OCI-M2 (cell line): ENCODE results near the gene UHMK1.
"Not testable (repeated sequence)": the region's sequence is repeated elsewhere in the genome, so short reads cannot be mapped to it uniquely, and the experiment has no call there.

Experiments
- DNase-seq: peaks from one replicate; lab custom pipeline; 2025; ENCODE audit not compliant: unreplicated experiment; lab: John Stamatoyannopoulos, UW

The UHMK1 gene

DNA sequence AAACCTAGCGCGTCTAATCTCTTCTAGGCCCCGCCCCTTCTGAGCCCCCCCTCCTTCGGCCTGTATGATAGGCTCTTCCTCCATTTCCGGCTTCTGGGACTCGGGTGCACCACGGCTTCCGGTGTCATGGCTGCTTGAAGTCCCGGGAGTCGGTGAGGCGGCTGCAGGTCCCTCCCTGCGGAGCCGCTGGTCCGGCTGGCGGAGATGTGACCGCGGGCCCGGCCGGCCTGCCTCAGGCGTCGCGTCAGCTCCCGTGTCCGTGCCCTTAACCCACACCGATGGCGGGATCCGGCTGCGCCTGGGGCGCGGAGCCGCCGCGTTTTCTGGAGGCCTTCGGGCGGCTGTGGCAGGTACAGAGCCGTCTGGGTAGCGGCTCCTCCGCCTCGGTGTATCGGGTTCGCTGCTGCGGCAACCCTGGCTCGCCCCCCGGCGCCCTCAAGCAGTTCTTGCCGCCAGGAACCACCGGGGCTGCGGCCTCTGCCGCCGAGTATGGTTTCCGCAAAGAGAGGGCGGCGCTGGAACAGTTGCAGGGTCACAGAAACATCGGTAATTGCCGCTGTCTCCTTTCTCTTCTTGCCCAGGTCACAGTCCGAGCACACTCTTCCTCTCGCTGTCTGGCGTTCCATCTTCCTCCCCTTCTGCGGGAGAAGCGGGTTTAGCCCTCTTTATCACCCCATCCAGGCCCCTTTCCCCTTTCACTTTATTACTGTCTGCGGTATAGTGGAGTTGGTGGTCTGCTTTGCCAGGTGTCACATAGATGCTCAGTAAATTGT lies at the start of gene UHMK1:
UHMK1 (plus strand) TSS at position 96 of the 773 bp plus-strand sequence; CDS start at position 279, 183 bp downstream.
- DNase-seq, result no peak

DNA sequence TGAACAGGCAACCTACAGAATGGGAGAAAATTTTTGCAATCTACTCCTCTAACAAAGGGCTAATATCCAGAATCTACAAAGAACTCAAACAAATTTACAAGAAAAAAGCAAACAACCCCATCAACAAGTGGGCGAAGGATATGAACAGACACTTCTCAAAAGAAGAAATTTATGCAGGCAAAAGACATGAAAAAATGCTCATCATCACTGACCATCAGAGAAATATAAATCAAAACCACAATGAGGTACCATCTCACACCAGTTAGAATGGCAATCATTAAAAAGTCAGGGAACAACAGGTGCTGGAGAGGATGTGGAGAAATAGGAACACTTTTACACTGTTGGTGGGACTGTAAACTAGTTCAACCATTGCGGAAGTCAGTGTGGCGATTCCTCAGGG lies 43.3 kb upstream of the UHMK1 start:
- not testable (repeated sequence) for DNase-seq

- no peak for DNase-seq
These were observed 41.3 kb upstream of the UHMK1 start for GRCh38 chr1:162456323-162456722.

DNA sequence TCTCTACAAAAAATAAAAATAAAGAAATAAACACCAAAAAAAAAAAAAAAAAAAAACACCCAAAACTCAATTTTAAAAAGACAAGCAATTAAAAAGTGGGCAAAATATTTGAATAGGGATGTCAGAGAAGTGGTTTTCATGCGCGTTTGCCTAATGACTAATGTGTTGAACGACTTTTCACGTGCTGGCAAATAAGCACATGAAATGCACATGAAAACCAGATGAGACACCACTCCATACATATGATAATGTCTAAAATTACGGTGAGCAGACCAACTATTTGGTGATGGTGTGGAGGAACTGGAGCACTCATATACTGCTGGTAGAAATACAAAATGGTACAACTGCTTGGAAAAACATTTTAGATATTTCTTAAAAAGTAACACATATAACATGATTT lies 39.4 kb upstream of the UHMK1 start:
- DNase-seq, result no peak

DNA sequence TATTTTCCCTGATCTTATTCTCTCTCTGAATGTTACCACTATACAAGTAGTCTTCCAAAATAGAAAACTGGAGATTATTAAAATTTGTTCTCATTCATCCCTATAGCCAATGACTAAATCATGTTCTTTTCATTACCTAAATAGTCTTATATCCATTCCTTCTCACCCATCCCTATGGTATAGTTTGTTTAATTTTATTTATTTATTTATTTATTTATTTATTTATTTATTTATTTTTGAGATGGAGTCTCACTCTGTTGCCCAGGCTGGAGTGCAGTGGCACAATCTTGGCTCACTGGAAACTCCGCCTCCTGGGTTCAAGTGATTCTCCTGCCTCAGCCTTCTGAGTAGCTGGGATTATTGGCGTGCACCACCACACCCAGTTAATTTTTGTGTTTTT lies 35.2 kb upstream of the UHMK1 start:
- DNase-seq, result not testable (repeated sequence)

- no peak for DNase-seq
These were observed 34.6 kb upstream of the UHMK1 start for GRCh38 chr1:162463021-162463420.

- no peak for DNase-seq
These were observed 30.8 kb upstream of the UHMK1 start for GRCh38 chr1:162466797-162467196.

GRCh38 chr1:162470216-162470615 lies 27.4 kb upstream of the UHMK1 start:
- no peak for DNase-seq

GRCh38 chr1:162471290-162471853 lies 26.2 kb upstream of the UHMK1 start:
- DNase-seq, result no peak

DNA sequence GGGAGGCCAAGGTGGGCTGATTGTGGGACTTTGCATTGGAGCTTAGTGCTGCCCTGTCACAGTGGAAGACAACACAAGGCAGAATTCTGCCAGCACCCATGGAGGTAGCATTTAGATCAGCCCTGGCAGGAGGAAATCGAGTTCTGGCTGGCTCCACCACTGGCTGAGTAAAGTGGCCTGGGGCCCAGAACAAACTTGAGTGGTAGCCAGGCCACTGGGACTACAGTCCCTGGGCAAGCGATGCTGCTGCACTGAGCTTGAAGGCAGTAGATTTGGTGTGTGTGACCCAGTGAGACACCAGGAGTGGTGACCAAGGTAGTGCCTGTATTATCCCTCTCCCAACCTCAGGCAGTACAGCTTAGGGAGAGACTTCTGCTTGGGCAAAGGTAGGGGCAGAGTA lies 22.5 kb upstream of the UHMK1 start:
- DNase-seq, result no peak

DNA sequence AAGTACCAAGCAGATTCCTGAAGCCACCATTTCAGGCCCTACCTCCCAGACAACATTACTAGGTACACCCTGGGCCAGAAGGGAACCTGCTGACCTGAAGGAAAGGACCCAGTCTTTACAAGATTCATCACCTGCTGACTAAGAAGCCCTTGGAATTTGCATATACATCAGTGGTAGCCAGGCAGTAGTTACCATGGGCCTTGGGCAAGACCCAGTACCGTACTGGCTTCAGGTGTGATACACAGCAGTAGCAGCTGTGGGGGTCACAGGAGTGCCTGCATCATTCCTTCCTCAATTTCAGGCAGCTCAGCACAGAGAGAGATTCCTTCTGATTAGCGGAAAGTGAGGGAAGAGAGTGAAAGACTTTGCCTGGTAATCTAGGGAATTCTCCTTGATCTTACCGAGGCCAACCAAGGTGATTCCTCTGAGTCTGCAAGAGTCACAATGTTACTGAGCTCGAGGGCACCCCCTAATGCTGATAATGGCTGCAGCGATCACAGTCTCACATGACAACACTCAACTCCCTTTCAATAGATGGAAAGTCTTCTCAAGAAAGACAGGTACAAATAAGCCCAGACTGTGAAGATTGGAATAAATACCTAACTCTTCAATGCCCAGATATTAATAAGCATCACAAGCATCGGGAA lies 22.0 kb upstream of the UHMK1 start:
- DNase-seq, result no peak

DNA sequence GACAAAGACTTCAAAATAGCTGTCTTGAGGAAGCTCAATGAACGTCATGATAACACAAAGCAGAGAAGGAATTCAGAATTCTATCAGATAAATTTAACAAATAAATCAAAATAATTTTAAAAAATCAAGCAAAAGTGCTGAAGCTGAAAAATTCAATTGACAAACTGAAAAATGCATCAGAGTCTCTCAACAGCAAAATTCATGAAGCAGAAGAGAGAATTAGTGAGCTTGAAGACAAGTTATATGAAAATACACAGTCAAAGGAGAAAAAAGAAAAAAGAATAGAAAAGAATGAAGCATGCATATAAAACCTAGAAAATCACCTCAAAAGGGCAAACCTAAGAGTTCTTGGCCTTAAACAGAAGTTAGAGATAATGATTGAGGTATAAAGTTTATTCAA lies 21.0 kb upstream of the UHMK1 start:
- DNase-seq, result no peak

- no peak for DNase-seq
These were observed 12.4 kb upstream of the UHMK1 start for GRCh38 chr1:162485236-162485635.

- DNase-seq, result no peak
These were observed 10.4 kb upstream of the UHMK1 start for GRCh38 chr1:162487241-162487640.

- no peak for DNase-seq
These were observed 9.4 kb upstream of the UHMK1 start for GRCh38 chr1:162488219-162488618.

- not testable (repeated sequence) for DNase-seq
These were observed 1.9 kb upstream of the UHMK1 start for GRCh38 chr1:162495531-162496233.

- DNase-seq, result peak; percentile 14
These were observed 405 bp upstream of the UHMK1 start for GRCh38 chr1:162497104-162497722.

- DNase-seq, result no peak
These were observed 835 bp downstream of the UHMK1 start for GRCh38 chr1:162498496-162498810.

- DNase-seq, result no peak
These were observed 3.2 kb downstream of the UHMK1 start for GRCh38 chr1:162500805-162501204.

DNA sequence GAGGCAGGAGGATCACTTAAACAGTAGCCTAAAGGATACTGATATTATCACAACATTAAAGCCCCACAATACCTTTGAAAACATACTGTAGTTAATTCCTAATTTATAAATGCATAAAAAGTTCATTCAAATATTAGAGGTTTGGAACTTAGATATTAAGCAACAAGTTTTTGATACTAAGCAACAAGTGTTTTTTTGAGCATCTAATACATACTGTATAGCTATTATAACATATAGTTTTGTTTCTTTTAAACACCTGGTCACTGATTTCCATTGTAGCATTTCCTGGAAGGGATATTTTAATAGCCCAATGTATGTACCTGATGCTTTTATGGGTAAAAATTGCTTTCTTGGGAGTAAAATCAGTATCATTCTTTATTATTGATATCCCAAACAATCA lies 4.5 kb downstream of the UHMK1 start:
- no peak for DNase-seq

GRCh38 chr1:162502928-162503327 lies 5.3 kb downstream of the UHMK1 start:
- no peak for DNase-seq
